Stimulated activated CD4-positive, alpha-beta T cell treated with anti-CD3 and anti-CD28 coated beads, Interleukin-1b, Interleukin-23, amount 100 ng/mL, for 24 hours (primary cell): Measurements from ENCODE around the gene C5.
A peak's percentile ranks its signal among the peaks of the same experiment; 100 is the strongest.

Experiments
- DNase-seq, 4 experiments: peaks; one replicate each; pipeline ENCODE4 v3.0.0-alpha.2; 2020; ENCODE audit warnings: low read depth in 4 of 4, low spot score in 1 of 4

The C5 gene

DNA sequence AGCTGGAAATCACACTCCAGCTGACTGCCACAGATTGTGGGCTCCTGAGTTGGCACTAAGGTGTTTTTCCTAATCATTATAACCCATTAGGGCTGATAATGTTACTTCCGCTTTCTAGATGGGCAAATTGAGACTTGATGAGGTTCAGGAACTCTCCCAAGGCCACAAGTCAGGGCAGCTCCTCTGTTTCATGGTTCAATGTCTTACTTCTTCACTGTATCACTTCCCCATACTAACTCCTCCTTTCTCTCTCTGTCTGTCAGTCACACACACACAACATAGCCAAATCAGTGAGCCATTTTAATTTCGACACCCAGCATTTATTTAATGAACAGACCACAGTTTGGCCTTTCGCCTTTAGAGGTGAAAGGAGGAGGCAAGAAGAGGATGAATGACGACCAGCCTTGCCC is 105.6 kb downstream of the C5 start:
- no peak for DNase-seq

DNA sequence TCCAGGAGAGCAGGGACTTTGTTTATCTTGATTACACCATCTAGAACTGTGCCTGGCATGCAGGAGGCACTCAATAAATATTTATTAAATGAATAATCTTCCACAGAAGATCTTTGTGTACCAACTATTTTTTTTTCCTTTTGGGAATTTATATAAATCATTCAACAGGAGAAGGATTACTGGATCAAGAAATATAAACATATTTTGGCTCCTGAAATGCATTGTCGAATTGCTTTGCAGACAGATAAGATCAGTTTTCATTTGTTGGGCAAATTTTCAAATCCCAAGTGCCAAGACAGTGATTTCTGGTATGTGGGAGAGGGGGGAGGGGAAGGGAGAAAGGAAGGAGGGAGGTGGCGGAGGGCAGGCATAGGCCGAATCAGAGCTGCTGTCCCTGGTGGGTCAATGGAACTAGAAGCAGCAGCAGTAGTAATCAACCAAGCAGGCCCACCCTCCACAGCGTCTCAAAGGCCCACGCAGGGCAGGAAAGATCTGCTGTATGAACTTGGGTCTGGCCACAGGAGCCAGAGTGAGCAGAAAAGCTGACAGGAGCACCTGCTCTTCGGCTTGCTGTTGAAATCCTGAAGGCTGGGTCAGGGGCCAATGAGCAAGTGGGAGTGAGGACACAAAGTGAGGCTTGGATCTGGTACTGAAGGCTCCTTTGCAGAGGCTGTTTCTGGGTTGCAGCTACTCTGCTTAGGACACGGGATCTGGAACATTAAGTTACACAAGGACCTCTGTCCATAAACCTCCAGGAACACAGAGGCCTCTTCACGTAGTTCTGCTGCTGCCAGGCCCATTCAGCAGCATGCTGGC is 107.7 kb downstream of the C5 start:
- DNase-seq: no peak

DNA sequence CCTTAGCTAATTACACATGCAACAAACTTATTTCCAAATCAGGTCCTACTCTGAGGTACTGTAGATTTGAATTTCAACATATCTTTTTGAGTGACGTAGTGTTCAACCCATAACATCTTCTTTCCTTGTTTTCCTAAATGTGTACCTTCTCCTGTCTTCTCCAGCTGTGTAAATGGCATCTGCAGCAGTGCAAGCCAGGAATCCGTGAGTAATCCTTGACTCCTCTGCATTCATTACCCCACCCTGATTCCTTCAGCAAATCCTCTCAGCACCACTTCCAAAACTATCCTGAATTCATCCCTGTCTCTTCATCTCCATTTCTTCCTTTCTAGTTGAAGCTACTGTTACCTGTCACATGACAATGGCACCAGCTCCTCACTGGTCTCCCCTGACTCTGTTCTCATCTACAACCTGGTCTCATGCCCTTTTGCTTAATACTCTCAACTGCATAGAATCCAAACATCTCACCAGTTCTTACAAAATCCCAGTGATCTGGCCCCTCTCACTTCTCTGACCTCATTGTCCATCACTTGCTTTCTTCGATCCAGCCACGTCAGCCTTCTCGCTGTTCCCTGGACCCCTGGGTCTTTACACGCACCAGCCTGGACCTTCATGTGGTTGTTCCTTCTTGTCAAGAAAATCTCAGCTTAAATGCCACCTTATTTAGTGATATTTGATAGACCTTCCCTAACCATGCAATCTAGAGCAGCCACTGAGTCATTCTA is 108.9 kb downstream of the C5 start:
- no peak for DNase-seq

DNA sequence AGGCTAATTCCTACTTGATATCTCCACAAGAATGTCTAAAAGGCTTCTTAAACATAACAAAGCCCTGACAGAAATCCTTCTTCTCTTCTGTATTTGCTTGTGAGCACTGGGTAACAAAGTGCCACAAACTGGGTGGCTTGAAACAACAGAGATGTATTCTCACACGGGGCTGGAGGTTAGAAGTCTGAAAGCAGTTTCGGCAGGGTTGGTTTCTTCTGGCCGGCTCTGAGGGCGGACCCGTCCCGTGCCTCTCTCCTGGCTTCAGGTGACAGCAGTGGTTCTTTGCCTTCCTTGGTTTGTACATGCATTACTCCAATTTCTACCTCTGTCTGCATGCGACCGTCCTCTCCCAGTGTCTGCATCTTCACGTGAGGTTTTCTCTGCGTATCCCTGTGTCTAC is 109.5 kb downstream of the C5 start:
- no peak for DNase-seq

DNA sequence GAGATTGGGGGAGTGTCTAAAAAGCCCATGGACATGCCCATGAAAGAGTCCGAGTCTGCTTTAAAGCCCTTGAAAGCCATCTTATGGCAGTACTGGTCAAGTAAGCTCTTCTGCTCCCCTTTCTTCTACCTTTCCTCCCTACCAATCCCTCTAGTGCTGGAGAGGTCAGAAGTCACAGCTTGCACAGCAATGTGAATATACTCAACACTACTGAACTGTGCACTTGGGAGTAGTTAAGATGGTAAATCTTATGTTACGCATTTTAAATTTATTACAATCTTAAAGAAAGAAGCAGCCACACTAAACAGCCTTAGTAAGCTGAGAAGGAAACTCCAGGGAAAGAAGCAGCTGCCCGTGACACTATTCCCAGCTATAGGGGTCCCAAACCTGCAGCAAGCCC is 111.2 kb downstream of the C5 start:
- no peak for DNase-seq

DNA sequence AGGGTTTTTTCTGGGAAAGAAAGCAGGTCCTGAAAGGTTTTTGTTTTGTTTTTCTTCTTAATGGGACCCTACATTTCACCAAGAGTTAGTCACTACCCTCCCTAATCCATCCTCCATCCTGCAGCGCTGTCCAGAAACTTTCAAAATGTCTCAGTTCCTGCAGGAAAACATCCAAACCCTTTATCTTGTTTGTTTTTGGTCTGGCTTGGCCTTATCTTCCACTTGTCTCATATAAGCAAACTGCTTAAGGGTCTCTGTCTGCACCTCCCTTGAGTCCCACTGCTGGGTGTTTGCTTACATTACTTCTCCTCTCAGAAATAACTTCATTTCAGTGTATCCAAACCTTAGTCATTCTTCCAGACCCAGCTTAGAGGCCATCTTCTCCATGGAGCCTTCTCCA is 112.5 kb downstream of the C5 start:
- no peak for DNase-seq

DNA sequence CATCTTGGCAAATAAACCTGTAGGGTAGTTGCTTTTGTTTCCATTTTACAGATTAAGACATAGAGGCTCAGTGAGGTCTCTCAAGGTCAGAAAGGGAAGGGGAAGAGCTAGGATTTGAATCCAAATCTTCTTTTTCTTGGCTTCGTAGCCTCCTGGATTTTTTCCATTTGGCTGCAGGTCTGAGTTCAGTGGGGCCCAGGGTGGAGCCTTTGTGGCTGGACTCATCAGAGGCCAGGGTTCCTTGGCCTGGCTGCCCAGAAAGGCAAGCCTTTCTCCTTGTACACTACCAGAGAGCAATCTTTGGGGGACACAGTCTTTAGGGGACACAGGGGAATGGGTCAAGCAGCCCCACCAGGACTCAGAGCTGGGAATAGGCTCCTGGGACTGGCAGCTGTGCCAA is 112.9 kb downstream of the C5 start:
- no peak for DNase-seq

DNA sequence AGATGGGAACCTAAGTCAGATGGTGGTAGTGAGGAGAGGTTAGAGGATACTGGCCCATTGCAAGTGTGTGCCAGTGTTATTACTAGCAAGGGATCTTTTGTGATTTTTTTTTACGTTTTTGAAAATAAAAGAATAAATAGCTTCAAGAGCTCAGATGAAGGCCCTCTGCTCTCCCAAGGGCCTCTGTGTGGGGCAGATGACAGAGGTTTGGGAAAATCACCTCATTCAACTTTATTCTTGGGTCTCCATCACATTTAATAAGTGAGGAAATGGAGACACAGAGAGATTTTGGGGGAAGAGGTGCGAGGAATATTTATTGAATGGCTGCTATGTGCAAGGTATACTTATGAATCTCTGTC is 113.3 kb downstream of the C5 start:
- DNase-seq: no peak

DNA sequence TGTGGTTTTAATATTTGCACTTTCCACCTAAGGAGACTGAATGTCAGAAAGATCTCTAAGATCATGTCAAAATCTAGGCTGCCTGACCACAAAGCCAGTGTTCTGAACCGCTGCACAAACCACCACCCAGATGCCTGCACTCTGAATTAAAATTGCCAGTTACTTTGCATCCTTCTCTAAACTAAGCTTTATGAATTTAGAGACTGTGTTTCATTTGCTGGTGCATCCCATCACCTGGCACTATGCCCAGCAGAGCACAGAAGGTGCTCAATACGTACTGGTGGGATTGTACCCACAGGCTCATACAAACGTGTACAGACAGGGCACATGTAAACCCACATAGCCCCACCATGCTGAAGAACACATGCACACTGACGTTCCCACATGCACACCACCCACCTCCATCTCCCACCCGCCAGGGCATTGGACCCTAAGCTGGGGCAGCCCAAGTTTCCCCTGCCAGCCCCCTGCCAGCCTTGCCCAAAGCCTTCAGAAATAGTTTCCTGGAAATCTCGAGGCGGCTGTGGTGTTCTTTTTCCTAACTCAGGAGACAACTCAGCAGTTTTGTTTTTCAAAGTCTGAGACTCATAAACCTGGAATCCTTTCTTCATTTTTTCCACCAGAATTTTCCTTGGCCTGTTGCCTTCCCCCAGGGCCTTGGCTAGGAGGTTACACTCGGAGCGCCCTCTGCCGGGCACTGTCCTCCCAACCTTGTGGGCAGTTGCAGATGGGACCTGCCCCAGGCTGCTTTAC is 113.9 kb downstream of the C5 start:
- DNase-seq: peak; percentile 86 to 90 (median 88)

DNA sequence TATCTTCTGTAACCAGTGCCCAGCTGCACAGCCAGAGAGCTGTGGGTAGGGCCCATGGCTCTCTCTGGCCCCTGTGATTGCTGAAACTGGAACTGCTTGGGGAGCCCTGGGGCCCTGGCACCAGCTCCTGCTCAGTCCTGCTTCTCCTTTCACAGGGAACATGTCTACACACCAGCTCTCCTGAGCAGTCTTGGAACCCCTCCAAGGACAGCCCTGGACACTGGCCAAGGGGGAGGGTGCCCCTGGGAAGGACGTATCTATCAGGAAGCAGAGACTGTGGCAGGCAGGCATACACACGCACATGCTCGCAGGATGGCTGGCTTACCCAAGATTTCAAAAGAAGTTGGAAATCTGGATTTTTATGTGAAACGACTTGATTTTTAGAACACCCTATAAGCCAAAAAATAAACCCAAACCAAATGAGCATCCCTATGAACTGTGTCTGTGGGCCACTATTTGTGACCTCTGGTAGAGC is 114.7 kb downstream of the C5 start:
- DNase-seq: no peak

DNA sequence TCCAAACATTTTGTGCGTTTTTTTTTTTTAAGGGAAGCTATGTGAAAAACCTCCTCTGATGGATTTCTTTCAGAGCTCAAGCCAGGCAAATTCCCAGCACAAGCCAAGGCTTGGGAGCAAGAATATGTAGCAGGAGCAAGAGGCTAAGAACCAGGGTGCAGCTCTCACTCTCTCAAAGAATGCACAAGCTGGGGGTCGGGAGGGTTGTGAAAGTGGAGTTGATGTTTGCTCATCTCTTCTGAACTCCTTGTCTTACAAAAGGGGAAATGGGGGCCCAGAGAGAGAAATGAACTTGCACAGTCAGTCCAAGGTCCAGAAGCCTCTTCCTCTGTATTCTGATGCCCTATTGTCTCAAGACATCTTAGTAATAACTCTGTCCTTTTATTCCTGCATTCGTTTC is 115.8 kb downstream of the C5 start:
- DNase-seq: no peak

DNA sequence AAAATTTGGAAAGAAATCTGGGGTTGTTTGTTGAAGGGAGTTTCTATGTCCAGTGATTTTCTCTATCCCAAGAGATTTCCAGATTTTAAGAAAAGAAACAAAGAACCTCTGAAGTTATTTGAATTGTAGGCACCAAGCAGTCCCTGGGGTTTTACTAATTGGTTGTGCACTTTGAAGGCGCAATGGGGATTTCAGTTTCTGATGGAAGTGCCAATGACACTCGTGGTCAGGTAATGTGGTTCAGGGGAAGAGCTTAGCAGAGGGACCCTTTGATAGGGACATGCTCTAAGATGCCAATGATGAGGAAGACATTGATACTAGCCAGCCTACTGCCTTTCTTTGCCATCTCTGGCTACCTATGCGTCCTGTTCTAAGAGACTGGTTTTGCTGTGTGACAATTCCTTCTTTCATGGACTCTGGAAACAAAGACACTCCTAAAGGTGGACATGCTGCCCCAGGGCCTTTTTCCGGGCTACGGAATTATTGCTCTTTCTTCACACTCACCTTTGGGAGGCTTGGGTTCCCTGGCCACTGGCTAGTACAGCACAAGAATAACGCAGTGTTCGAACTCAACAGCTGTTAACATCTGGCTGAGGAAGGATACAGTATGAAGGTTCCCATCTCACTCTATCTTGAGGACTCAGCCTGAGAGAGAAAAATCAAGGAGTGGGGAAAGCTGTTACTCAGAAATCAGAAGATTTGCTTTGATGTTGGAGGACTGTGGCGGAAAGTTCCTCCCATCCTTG is 116.6 kb downstream of the C5 start:
- no peak for DNase-seq

DNA sequence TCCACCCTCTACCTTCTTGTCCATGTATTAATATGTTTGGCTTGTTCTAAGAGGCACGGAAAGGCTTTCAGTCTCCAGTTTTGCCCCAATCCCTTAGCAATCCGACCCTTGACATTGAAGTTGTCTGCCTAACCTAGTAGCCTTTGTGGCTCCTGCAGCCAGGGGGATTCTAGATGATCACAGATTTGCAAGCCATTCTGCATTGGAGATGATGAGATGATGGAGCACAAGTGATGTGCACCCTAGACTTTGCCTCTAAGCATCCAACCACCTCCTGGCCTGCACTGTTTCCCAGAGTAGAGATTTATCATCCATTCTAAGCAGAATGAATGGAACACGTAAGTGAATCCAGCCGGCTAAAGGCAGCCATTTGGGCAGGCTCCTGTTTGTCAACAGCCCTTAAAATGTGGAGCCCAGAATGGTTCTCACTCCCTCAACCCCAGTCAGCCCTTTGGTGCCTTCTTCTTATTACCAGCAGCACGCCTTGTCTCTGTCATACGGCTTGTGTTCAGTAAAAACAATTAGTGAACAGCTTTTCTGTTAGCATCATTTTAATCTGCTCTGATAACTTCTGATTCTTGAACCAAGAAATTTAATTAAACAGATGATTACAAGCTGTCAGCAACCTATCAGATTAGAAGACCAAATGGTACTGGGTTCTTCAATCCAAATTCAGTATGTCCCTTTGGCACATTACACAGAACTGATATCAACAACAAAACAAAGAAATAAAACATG is 117.8 kb downstream of the C5 start:
- no peak for DNase-seq

DNA sequence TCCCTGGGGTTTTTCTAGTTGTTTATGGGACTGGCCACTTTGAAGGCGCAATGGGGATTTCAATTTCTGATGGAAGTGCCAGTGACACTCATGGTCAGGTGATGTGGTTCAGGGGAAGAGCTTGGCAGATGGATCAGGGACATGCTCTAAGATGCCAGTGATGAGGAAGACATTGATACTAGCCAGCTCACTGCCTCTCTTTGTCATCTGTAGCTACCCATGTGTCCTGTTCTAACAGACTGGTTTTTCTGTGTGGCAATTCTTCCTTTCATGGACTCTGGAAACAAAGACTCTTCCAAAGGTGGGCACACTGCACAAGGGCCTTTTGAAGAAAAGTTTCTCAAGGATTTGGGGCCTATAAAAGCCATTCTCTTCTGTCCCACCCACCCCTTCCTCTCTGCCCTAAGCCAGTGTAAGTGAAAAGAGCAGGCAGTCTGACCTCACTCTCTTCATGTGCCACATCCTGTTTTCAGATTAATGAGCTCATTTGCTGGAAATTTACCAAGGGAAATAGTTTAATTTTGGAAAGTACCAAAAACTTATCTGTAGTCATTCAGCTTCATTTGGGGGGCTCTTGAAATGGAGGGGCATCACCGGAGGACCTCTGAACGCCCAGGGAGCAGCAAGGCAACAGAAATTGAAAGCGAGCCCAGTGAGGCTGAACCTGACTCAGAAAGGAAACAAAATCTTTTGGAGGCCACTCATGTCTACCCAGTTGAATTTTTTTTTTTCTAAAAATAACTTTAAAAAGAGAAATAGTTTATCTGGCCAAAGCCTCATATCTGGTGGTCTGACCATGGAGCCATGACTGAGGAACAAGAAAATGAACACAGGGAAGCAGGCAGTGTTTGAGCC is 118.6 kb downstream of the C5 start:
- DNase-seq: no peak

DNA sequence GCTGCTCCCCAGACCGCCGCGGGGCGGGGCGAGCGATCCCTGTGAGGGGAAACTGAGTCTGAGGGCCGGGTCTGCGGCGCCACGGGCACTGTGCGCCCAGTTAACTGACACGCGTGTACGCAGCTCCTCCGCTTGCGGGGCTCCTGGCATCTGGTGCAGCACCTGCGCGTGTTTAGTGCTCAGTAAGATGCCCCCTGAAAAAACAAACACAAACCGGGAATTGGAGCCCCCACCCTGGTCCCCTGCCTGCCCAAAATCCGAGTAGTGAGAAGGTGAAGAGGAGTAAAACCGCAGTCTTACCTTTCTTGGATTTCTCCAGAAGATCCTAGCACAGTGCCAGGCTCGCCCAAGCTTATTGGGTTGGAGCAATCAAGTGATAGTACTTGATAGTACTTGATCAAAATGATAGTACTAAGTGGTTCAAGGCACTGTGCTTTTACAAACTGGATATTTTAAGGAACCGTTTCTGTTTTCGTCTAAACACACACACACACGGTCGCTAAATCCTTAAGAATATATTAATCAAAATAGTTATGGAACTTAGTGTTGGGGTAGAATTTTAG is 120.8 kb downstream of the C5 start:
- no peak for DNase-seq

DNA sequence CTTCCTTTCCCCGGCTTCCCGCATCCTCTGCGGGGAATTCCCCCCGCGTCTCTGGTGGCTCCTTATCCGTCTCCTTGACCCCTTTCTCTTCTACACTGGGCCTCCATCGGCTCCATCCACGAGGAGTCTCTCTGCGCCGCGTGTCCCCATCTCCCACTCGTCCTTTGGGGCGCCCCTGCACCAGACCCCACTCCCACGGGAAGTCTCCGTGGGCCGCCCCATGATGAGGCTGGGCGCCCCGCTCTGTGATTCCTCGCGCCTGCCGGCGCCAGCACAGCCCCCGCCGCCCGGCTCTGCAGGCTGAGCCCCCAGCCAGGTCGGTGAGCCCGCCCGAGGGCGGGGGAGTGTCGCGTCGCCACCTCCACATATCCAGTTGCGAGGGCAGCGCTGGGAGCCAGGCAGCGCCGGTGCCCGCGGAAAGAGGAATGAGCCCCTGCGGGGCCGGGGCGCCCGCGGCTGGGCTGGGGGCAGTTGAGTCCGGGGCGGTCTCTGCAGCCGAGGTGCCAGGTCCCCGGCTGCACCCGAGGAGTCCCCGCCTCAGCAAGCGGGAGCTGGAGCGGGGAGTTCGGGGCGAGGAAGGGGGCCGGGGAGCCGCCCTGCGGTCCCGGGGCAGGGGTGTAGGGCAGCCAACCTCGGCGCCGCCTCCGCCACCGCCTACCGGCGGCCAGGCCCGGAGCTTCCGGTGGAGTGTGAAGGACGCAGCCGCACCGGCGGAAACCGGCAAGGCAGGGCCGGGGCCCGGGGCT is 121.4 kb downstream of the C5 start:
- peak in 2 of 4 experiments; percentile 63 to 65 for DNase-seq

DNA sequence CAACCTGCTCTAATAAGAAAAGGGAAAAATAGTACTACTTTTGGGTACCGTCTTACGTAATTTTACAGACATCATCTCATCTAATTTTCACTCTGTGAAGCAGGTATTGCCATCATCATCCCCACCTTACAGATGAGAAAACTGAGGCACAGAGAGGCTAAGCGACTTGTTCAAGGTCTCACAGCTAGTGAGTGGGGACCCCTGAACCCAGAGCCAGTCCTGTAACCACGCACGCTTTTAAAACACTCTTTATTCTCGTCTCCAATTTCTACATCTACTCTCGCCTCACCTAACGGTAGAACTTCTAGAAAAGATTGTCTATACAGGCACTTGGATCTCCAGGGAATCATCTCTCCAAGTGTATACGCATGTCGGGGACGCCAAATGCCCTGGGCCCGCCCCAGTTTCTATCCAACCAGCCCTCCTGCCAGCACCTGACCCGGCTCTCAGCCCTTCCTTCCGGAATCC is 122.0 kb downstream of the C5 start:
- DNase-seq: no peak

DNA sequence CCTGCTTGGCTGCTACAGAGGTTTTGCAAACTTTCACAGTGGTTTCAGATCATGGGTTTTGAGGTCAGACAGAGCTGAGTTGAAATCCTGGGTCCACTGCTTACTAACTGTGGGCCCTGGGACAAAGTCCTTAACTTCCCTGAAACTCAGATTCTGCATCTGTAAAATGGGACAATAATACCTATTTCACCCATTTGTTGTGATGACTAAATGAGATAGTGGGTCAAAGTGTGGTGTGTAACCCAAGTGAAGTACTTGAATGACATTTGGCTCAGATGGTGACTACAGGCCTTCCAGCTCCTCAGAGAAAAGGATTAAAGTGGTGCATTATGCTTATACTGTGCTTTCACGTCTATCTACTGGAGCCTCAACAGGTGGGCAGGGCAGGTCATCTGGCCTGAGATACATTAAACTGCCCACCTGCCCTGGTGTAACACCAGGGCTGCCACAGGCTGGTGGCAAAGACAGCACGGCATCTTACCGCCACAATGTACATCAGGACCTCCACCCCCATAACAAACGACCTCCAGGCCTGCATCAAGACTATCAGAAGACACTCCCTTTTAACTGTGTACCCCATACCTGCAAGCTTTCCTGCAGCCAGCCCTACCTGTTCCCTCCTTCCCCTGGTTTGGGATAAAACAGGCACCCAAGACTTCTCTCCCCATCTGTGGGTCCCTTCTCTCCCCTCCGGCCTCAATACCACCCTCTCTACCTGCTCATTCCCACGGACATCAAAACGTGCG is 122.6 kb downstream of the C5 start:
- DNase-seq: no peak
